Endothelial cell of umbilical vein (primary cell): ENCODE measurements around the gene SHROOM2. TPM values are rescaled to one million over a fixed set of nuclear protein-coding genes. Genes with fewer than 3 reads are reported as not detected.

ENCODE experiments used
- BruUV-seq: library from RNA; stranded (reverse); fragments of 400-500 nt; replicated peaks from 2 replicates; lab custom pipeline; 2021; lab: Mats Ljungman, UMichigan
- CTCF ChIA-PET: fragments of 300-600, 350-600 bp; sonication (Branson Sonifier 250); formaldehyde crosslinking; loops from one replicate; lab custom pipeline; 2021; ENCODE audit warnings: antibody characterized with exemption, inconsistent platforms; lab: Charles Lee
- POLR2A ChIA-PET: fragments of 300-600, 350-600 bp; sonication (Branson Sonifier 250); formaldehyde crosslinking; loops from one replicate; lab custom pipeline; 2021; ENCODE audit warnings: antibody characterized with exemption, inconsistent platforms; lab: Charles Lee
- DNase-seq: peaks from one replicate; pipeline ENCODE4 v3.0.0-alpha.2; 2011; ENCODE audit warnings: low read depth, low spot score
- FAIRE-seq: peaks from 2 replicates; lab custom pipeline; 2011; peaks lifted over from hg19 to GRCh38; lab: Jason Lieb, UNC
- H2AFZ ChIP-seq: 2 replicates; pipeline ENCODE4 v1.6.0; 2012; ENCODE audit warnings: low read depth, low read length, control low read depth, inconsistent platforms
- H3K27ac ChIP-seq: 2 replicates; pipeline ENCODE4 v1.5.1; 2011; ENCODE audit warnings: low read depth, mild to moderate bottlenecking, control low read depth, low read length, moderate library complexity; ENCODE audit not compliant: insufficient read depth
- H3K27me3 ChIP-seq, 2 experiments: 2 replicates each; pipeline versions ENCODE4 v1.6.0 to v1.6.1; 2011; ENCODE audit warnings: low read length in 2 of 2, mixed read lengths in 1 of 2; ENCODE audit not compliant: control insufficient read depth in 2 of 2, insufficient read depth in 2 of 2
- H3K36me3 ChIP-seq, 2 experiments: 2 replicates in 1 of 2; 3 replicates in 1 of 2; pipeline ENCODE4 v1.5.1; 2011; ENCODE audit warnings: low read length in 2 of 2, mild to moderate bottlenecking in 1 of 2, moderate library complexity in 1 of 2; ENCODE audit not compliant: control insufficient read depth in 2 of 2, insufficient read depth in 2 of 2; ENCODE audit errors: extremely low read depth in 1 of 2
- H3K4me1 ChIP-seq: 3 replicates; pipeline ENCODE4 v1.5.1; 2011; ENCODE audit warnings: mild to moderate bottlenecking, low read length; ENCODE audit not compliant: control insufficient read depth, insufficient read depth; ENCODE audit errors: extremely low read depth
- H3K4me2 ChIP-seq: 2 replicates; pipeline ENCODE4 v1.6.1; 2011; ENCODE audit warnings: low read length, control low read depth, mixed read lengths; ENCODE audit not compliant: insufficient read depth
- H3K4me3 ChIP-seq, 3 experiments: fragments of 200-600 bp in 1 of 3; sonication (generic), shearing (Covaris generic) in 1 of 3; replicated peaks in 1 of 3; 2 replicates each; pipeline ENCODE4 v1.5.1; 2011 to 2016; ENCODE audit warnings: control low read depth in 3 of 3, low read length in 3 of 3, mild to moderate bottlenecking in 2 of 3, inconsistent platforms in 1 of 3, low read depth in 1 of 3, moderate library complexity in 1 of 3; ENCODE audit not compliant: insufficient read depth in 1 of 3
- H3K79me2 ChIP-seq: 2 replicates; pipeline ENCODE4 v1.6.0; 2012; ENCODE audit warnings: low read length, inconsistent platforms; ENCODE audit not compliant: control insufficient read depth, insufficient read depth
- H3K9ac ChIP-seq: replicated peaks from 2 replicates; pipeline ENCODE3; 2011; ENCODE audit warnings: low read length, control low read depth; ENCODE audit not compliant: insufficient read depth; ENCODE audit errors: extremely low read depth
- H3K9me1 ChIP-seq: replicated peaks from 3 replicates; pipeline ENCODE4 v1.6.0; 2011; ENCODE audit warnings: mild to moderate bottlenecking, low read length; ENCODE audit not compliant: control insufficient read depth, insufficient read depth; ENCODE audit errors: extremely low read depth
- H3K9me3 ChIP-seq: replicated peaks from 2 replicates; pipeline ENCODE4 v1.5.1; 2012; ENCODE audit warnings: low read length, inconsistent platforms; ENCODE audit not compliant: control insufficient read depth, insufficient read depth
- H4K20me1 ChIP-seq: replicated peaks from 2 replicates; pipeline ENCODE3; 2011; ENCODE audit warnings: mild to moderate bottlenecking, low read length; ENCODE audit not compliant: control insufficient read depth, insufficient read depth; ENCODE audit errors: extremely low read depth
- CTCF ChIP-seq, 2 donors: IDR thresholded peaks; 1 replicate in 1 of 2; 2 replicates in 1 of 2; pipeline ENCODE4 v1.5.1; 2011; ENCODE audit warnings: low read length in 2 of 2, mild to moderate bottlenecking in 2 of 2, moderate library complexity in 2 of 2, control low read depth in 1 of 2, inconsistent platforms in 1 of 2, low read depth in 1 of 2; ENCODE audit not compliant: insufficient read depth in 1 of 2; ENCODE audit errors: extremely low read depth in 1 of 2
- FOS ChIP-seq: IDR thresholded peaks from 2 replicates; pipeline ENCODE4 v1.6.1; 2011; ENCODE audit warnings: mild to moderate bottlenecking, low read length, moderate library complexity, borderline replicate concordance; ENCODE audit not compliant: insufficient read depth
- JUN ChIP-seq: IDR thresholded peaks from 2 replicates; pipeline ENCODE4 v1.6.1; 2011; ENCODE audit warnings: borderline replicate concordance, low read depth; ENCODE audit not compliant: insufficient read length, insufficient read depth
- MAX ChIP-seq: IDR thresholded peaks from 2 replicates; pipeline ENCODE4 v1.6.1; 2011; ENCODE audit not compliant: insufficient read depth, insufficient read length
- POLR2A ChIP-seq: IDR thresholded peaks from 2 replicates; pipeline ENCODE4 v1.6.1; 2012; ENCODE audit warnings: low read depth, mild to moderate bottlenecking, control low read depth, low read length
- POLR2AphosphoS5 ChIP-seq: IDR thresholded peaks from 2 replicates; pipeline ENCODE4 v1.6.1; 2012; ENCODE audit warnings: low read depth, mild to moderate bottlenecking, control low read depth, low read length, moderate library complexity; ENCODE audit not compliant: insufficient read depth
- dilution Hi-C: fragments of 300-500 bp; cut with MboI; formaldehyde crosslinking; loops from one replicate; pipeline ENCODE4 v1.15.0; 2019; ENCODE audit warnings: low sequenced_read_pairs; ENCODE audit not compliant: extremely low pct_ligation_motif_present
- intact Hi-C: fragments of 100-400 bp; cut with micrococcal nuclease; formaldehyde crosslinking; loops from one replicate; pipeline ENCODE4 v1.10.0; 2022
- polyA plus RNA-seq, 4 experiments: library from polyadenylated mRNA; depleted of rRNA in 3 of 4; stranded (reverse) in 3 of 4; unstranded in 1 of 4; fragments of >200 nt; gene quantifications; 2 replicates each; pipeline versions ENCODE4 v1.2.1 to v1.2.3, GENCODE V29; 2011 to 2012; ENCODE audit warnings: missing spikeins in 1 of 4
- total RNA-seq: library from RNA; stranded (reverse); gene quantifications from 2 replicates; pipeline ENCODE4 v1.2.3, GENCODE V29; 2021

SHROOM2 gene
- total and polyA plus RNA-seq, 2 donors (not counting 3 experiments of a cell fraction or from before 2014, with no cell fraction given) = 3.7 to 11.8 TPM

- no TSS peak for BruUV-seq
- H3K4me2 ChIP-seq = no peak overlapping the region
These were observed 206.5 kb downstream of the SHROOM2 start for GRCh38 chrX:9992724-9993123.

GRCh38 chrX:9995855-9996339 lies 209.7 kb downstream of the SHROOM2 start:
- CTCF ChIA-PET = interaction anchor here (1.1 kb wide), 1 partner anchor 124 kb away, joined by 6 read pairs; no protein-coding TSS in a partner anchor
- dilution Hi-C loops = no loop called here
- H3K36me3 ChIP-seq = no peaks in the 10 kb centered on the region
- TF ChIP-seq JUN (no peak), FOS (no peak), CTCF (IDR thresholded peaks at IDR 0.05; ENCODE audit: extremely low read depth in 1 of 2, insufficient read depth in 1 of 2, low read depth in 1 of 2, low read length in 2 of 2) (peak; percentile 75 to 88)
- DNase-seq = peak; percentile 73
- no peak overlapping the region for H2AFZ ChIP-seq
- no peaks in the 10 kb centered on the region for H3K9me3 ChIP-seq
- H3K27me3 ChIP-seq = no peaks in the 10 kb centered on the region
- no peaks in the 10 kb centered on the region for H3K9me1 ChIP-seq
- no peak overlapping the region for H3K4me2 ChIP-seq
- POLR2A ChIA-PET = no interaction called here
- no peaks in the 10 kb centered on the region for H4K20me1 ChIP-seq
- no peak overlapping the region for H3K9ac ChIP-seq
- no peaks in the 10 kb centered on the region for H3K4me1 ChIP-seq
- peak; percentile 99 for FAIRE-seq
- no peaks in the 10 kb centered on the region for H3K79me2 ChIP-seq
- no peak overlapping the region for H3K27ac ChIP-seq
- no TSS peak for BruUV-seq
- intact Hi-C loops = loop anchor here (1.0 to 2.0 kb wide), 3 partner anchors 18 to 123 kb away; no protein-coding TSS in a partner anchor
- no peak overlapping the region for H3K4me3 ChIP-seq

More at GRCh38 chrX:9992724-9993123, 206.5 kb downstream of the SHROOM2 start:
- Histone ChIP-seq H3K79me2 (no peaks in the 10 kb centered on the region), H3K27me3 (no peaks in the 10 kb centered on the region), H3K9me3 (no peaks in the 10 kb centered on the region), H3K4me1 (no peaks in the 10 kb centered on the region), H3K36me3 (no peaks in the 10 kb centered on the region), H3K9me1 (no peaks in the 10 kb centered on the region), H2AFZ (no peak overlapping the region), H3K27ac (no peak overlapping the region), H3K4me3 (no peak overlapping the region), H3K9ac (no peak overlapping the region), H4K20me1 (no peaks in the 10 kb centered on the region)
- intact Hi-C loops (no loop called here), dilution Hi-C loops (no loop called here)
- DNase-seq (no peak), FAIRE-seq (no peak)
- ChIA-PET POLR2A (no interaction called here), CTCF (interaction anchor here (3.0 kb wide), 1 partner anchor 127 kb away, joined by 26 read pairs; no protein-coding TSS in a partner anchor)
- TF ChIP-seq MAX = no peak
- TF ChIP-seq JUN = no peak
- no peak for TF ChIP-seq POLR2AphosphoS5
- no peak for TF ChIP-seq POLR2A
